ENCODE measurements around the gene TRIM26. TPM values are rescaled to one million over a fixed set of nuclear protein-coding genes. Genes with fewer than 3 reads are reported as not detected.

TRIM26 gene
- total and polyA plus RNA-seq, 2 of the 13 experiments (the other 11 are each of a cell fraction or from before 2014, with no cell fraction given), result 27.1 to 38.7 TPM

GRCh38 chr6:30136570-30137286 is 76.5 kb downstream of the TRIM26 start (continued):
- no peak for TF ChIP-seq ZNF850 (CRISPR knock-in tag; conservative IDR thresholded peaks at IDR 0.05)
- no peak for TF ChIP-seq STAG1 (CRISPR knock-in tag; IDR thresholded peaks at IDR 0.05)
- no peak for TF ChIP-seq REPIN1 (CRISPR knock-in tag; IDR thresholded peaks at IDR 0.05; ENCODE audit: borderline replicate concordance, low read depth)
- TF ChIP-seq CTCF (CRISPR knock-in tag; IDR thresholded peaks at IDR 0.05), result peak; percentile 28; the same call in 1 of the 2 replicates
- no peak for TF ChIP-seq TRIM22 (IDR thresholded peaks at IDR 0.05)
- no peak for TF ChIP-seq GRHL1 (CRISPR knock-in tag; conservative IDR thresholded peaks at IDR 0.05)
- no peak for TF ChIP-seq SRSF1 (optimal IDR thresholded peaks at IDR 0.05; ENCODE audit: low read depth, low read length)
- TF ChIP-seq MAFG (CRISPR knock-in tag; IDR thresholded peaks at IDR 0.05), result no peak
- peak; percentile 44 for TF ChIP-seq ZNF687 (CRISPR knock-in tag; IDR thresholded peaks at IDR 0.05)
- peak; percentile 5; the same call in 1 of the 2 replicates for TF ChIP-seq IRF2 (CRISPR knock-in tag; IDR thresholded peaks at IDR 0.05)
- no peak for TF ChIP-seq ELK4 (CRISPR knock-in tag; IDR thresholded peaks at IDR 0.05; ENCODE audit: borderline replicate concordance)
- no peak for TF ChIP-seq ZUFSP (CRISPR knock-in tag; IDR thresholded peaks at IDR 0.05; ENCODE audit: borderline replicate concordance)
- 0 out of 2 replicates have a peak, but pooled peaks have one; percentile 32 for TF ChIP-seq ZMYM3 (CRISPR knock-in tag; IDR thresholded peaks at IDR 0.05)
